Activated naive CD8-positive, alpha-beta T cell (primary cell): ENCODE results near the gene ROS1.
A peak's percentile ranks its signal among the peaks of the same experiment; 100 is the strongest.
"Not testable (repeated sequence)": the region's sequence is repeated elsewhere in the genome, so short reads cannot be mapped to it uniquely, and the experiment has no call there.

Source experiments
- H3K27ac Mint-ChIP-seq: one replicate; pipeline ENCODE4 v1.8.0; 2021; ENCODE audit warnings: mixed read lengths
- H3K27me3 Mint-ChIP-seq: one replicate; pipeline ENCODE4 v1.8.0; 2021; ENCODE audit warnings: mixed read lengths
- H3K36me3 Mint-ChIP-seq: one replicate; pipeline ENCODE4 v1.8.0; 2021; ENCODE audit warnings: mixed read lengths
- H3K4me1 Mint-ChIP-seq: one replicate; pipeline ENCODE4 v1.8.0; 2021; ENCODE audit warnings: low read depth, mixed read lengths
- H3K4me3 Mint-ChIP-seq: one replicate; pipeline ENCODE4 v1.8.0; 2021; ENCODE audit warnings: mild to moderate bottlenecking, mixed read lengths
- H3K9me3 Mint-ChIP-seq: one replicate; pipeline ENCODE4 v1.8.0; 2021; ENCODE audit warnings: low read depth, mixed read lengths

Gene ROS1

GRCh38 chr6:117375446-117375845, 50.3 kb downstream of the ROS1 start:
- no peaks in the 10 kb centered on the region for H3K9me3 Mint-ChIP-seq
- H3K36me3 Mint-ChIP-seq = no peaks in the 10 kb centered on the region
- H3K4me3 Mint-ChIP-seq = no peak overlapping the region
- peaks cover 9% of the 10 kb centered on the region for H3K27me3 Mint-ChIP-seq
- H3K27ac Mint-ChIP-seq = no peak overlapping the region
- peaks cover 4% of the 10 kb centered on the region for H3K4me1 Mint-ChIP-seq

GRCh38 chr6:117373211-117373813, 52.4 kb downstream of the ROS1 start:
- H3K36me3 Mint-ChIP-seq = no peaks in the 10 kb centered on the region
- H3K4me1 Mint-ChIP-seq = peaks cover 4% of the 10 kb centered on the region
- no peak overlapping the region for H3K27ac Mint-ChIP-seq
- no peaks in the 10 kb centered on the region for H3K9me3 Mint-ChIP-seq
- H3K4me3 Mint-ChIP-seq = no peak overlapping the region
- H3K27me3 Mint-ChIP-seq = peaks cover 9% of the 10 kb centered on the region

GRCh38 chr6:117372289-117372688, 53.5 kb downstream of the ROS1 start:
- not testable (repeated sequence) for H3K27me3 Mint-ChIP-seq, H3K36me3 Mint-ChIP-seq, H3K4me1 Mint-ChIP-seq, H3K27ac Mint-ChIP-seq, H3K9me3 Mint-ChIP-seq
- H3K4me3 Mint-ChIP-seq = peak overlapping the region; percentile 61

- Mint-ChIP-seq H3K27ac (no peak overlapping the region), H3K4me1 (peaks cover 4% of the 10 kb centered on the region), H3K36me3 (no peaks in the 10 kb centered on the region), H3K9me3 (no peaks in the 10 kb centered on the region), H3K27me3 (peaks cover 6% of the 10 kb centered on the region), H3K4me3 (no peak overlapping the region)
Measured at GRCh38 chr6:117371492-117371891, 54.2 kb downstream of the ROS1 start.

- Mint-ChIP-seq H3K4me1 (no peaks in the 10 kb centered on the region), H3K4me3 (no peak overlapping the region), H3K9me3 (no peaks in the 10 kb centered on the region), H3K27ac (no peak overlapping the region), H3K36me3 (no peaks in the 10 kb centered on the region), H3K27me3 (no peaks in the 10 kb centered on the region)
Measured at GRCh38 chr6:117359581-117359980, 66.2 kb downstream of the ROS1 start.

- no peaks in the 10 kb centered on the region for H3K4me1 Mint-ChIP-seq
- no peak overlapping the region for H3K27ac Mint-ChIP-seq
- H3K36me3 Mint-ChIP-seq = no peaks in the 10 kb centered on the region
- peaks cover 3% of the 10 kb centered on the region for H3K27me3 Mint-ChIP-seq
- no peak overlapping the region for H3K4me3 Mint-ChIP-seq
- H3K9me3 Mint-ChIP-seq = no peaks in the 10 kb centered on the region
Measured at GRCh38 chr6:117354671-117355070, 71.1 kb downstream of the ROS1 start.

GRCh38 chr6:117352466-117353081, 73.2 kb downstream of the ROS1 start:
- Mint-ChIP-seq H3K4me3 (no peak overlapping the region), H3K27ac (no peak overlapping the region), H3K36me3 (no peaks in the 10 kb centered on the region), H3K4me1 (no peaks in the 10 kb centered on the region), H3K27me3 (peaks cover 3% of the 10 kb centered on the region), H3K9me3 (no peaks in the 10 kb centered on the region)

GRCh38 chr6:117351521-117351920, 74.2 kb downstream of the ROS1 start:
- peaks cover 3% of the 10 kb centered on the region for H3K27me3 Mint-ChIP-seq
- H3K4me1 Mint-ChIP-seq = no peaks in the 10 kb centered on the region
- H3K36me3 Mint-ChIP-seq = no peaks in the 10 kb centered on the region
- H3K9me3 Mint-ChIP-seq = no peaks in the 10 kb centered on the region
- H3K27ac Mint-ChIP-seq = no peak overlapping the region
- H3K4me3 Mint-ChIP-seq = no peak overlapping the region

GRCh38 chr6:117346142-117346930, 79.4 kb downstream of the ROS1 start:
- H3K4me3 Mint-ChIP-seq = no peak overlapping the region
- H3K4me1 Mint-ChIP-seq = no peaks in the 10 kb centered on the region
- no peaks in the 10 kb centered on the region for H3K36me3 Mint-ChIP-seq
- H3K27me3 Mint-ChIP-seq = peaks cover 6% of the 10 kb centered on the region
- no peak overlapping the region for H3K27ac Mint-ChIP-seq
- H3K9me3 Mint-ChIP-seq = no peaks in the 10 kb centered on the region

- Mint-ChIP-seq H3K27me3 (peaks cover 4% of the 10 kb centered on the region), H3K4me1 (no peaks in the 10 kb centered on the region), H3K4me3 (no peak overlapping the region), H3K36me3 (no peaks in the 10 kb centered on the region), H3K27ac (no peak overlapping the region), H3K9me3 (no peaks in the 10 kb centered on the region)
Measured at GRCh38 chr6:117345292-117345610, 80.5 kb downstream of the ROS1 start.

- Mint-ChIP-seq H3K4me1 (no peaks in the 10 kb centered on the region), H3K36me3 (no peaks in the 10 kb centered on the region), H3K4me3 (no peak overlapping the region), H3K9me3 (no peaks in the 10 kb centered on the region), H3K27ac (no peak overlapping the region), H3K27me3 (peaks cover 8% of the 10 kb centered on the region)
Measured at GRCh38 chr6:117344444-117345291, 81.1 kb downstream of the ROS1 start.

GRCh38 chr6:117338567-117338966, 87.2 kb downstream of the ROS1 start:
- H3K36me3 Mint-ChIP-seq = no peaks in the 10 kb centered on the region
- no peak overlapping the region for H3K4me3 Mint-ChIP-seq
- H3K4me1 Mint-ChIP-seq = no peaks in the 10 kb centered on the region
- H3K9me3 Mint-ChIP-seq = no peaks in the 10 kb centered on the region
- no peak overlapping the region for H3K27ac Mint-ChIP-seq
- H3K27me3 Mint-ChIP-seq = peaks cover 9% of the 10 kb centered on the region

GRCh38 chr6:117329926-117330325, 95.8 kb downstream of the ROS1 start:
- H3K27me3 Mint-ChIP-seq = peaks cover 13% of the 10 kb centered on the region

GRCh38 chr6:117328500-117328899, 97.2 kb downstream of the ROS1 start:
- Mint-ChIP-seq H3K4me1 (no peaks in the 10 kb centered on the region), H3K4me3 (no peak overlapping the region), H3K27me3 (peaks cover 13% of the 10 kb centered on the region), H3K36me3 (peaks cover 2% of the 10 kb centered on the region), H3K27ac (no peak overlapping the region), H3K9me3 (peaks cover 11% of the 10 kb centered on the region)

More at GRCh38 chr6:117329926-117330325, 95.8 kb downstream of the ROS1 start:
- H3K27ac Mint-ChIP-seq = no peak overlapping the region
- H3K9me3 Mint-ChIP-seq = peaks cover 11% of the 10 kb centered on the region
- H3K4me1 Mint-ChIP-seq = no peaks in the 10 kb centered on the region
- H3K4me3 Mint-ChIP-seq = no peak overlapping the region
- peaks cover 2% of the 10 kb centered on the region for H3K36me3 Mint-ChIP-seq

GRCh38 chr6:117328005-117328389, 97.7 kb downstream of the ROS1 start:
- no peaks in the 10 kb centered on the region for H3K4me1 Mint-ChIP-seq
- H3K27ac Mint-ChIP-seq = no peak overlapping the region
- no peak overlapping the region for H3K4me3 Mint-ChIP-seq
- peaks cover 9% of the 10 kb centered on the region for H3K9me3 Mint-ChIP-seq
- H3K27me3 Mint-ChIP-seq = peaks cover 13% of the 10 kb centered on the region
- H3K36me3 Mint-ChIP-seq = peaks cover 2% of the 10 kb centered on the region
